SKM-1 treated with dmso at 0.1 percent for 144 hours (cell line): ENCODE results near the gene GJC2.
A peak's percentile ranks its signal among the peaks of the same experiment; 100 is the strongest.
"Not testable (repeated sequence)": the region's sequence is repeated elsewhere in the genome, so short reads cannot be mapped to it uniquely, and the experiment has no call there.

Experiments used
- DNase-seq: peaks from one replicate; lab custom pipeline; 2025; ENCODE audit not compliant: unreplicated experiment; lab: John Stamatoyannopoulos, UW

Gene GJC2

DNA sequence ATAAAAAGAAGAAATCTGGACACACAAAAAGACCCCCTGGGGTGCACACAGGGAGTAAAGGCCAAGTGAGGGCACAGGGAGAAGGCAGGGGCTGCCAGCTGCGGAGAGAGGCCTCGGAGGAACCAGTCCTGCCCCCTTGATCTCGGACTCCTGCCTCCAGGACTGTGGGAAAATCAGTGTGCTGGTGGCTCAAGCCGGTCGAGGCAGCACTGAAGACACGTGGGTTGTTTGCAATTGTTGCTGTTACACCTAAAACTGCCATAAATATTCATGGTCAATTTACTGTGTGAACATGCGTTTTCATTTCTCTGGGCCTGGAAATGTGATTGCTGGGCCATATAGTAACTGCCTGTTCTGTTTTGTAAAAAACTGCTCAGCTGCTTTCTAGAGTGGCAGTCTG lies 34.4 kb downstream of the GJC2 start:
- no peak for DNase-seq

DNA sequence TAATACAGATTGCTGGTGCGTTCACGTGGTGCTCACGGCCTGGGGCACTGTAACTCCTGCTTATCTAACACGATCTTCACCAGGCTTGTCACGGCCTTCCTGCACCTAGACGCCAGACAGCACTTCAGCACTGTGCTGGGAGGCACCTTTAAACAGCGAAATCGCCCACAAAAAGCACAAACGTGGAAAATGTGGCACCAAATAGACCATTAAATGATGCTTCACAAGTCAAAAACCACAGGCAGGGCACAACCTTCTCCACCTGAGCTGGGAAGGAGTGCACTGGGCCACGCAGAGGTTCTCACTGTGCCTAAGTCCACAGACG lies 35.9 kb downstream of the GJC2 start:
- no peak for DNase-seq

DNA sequence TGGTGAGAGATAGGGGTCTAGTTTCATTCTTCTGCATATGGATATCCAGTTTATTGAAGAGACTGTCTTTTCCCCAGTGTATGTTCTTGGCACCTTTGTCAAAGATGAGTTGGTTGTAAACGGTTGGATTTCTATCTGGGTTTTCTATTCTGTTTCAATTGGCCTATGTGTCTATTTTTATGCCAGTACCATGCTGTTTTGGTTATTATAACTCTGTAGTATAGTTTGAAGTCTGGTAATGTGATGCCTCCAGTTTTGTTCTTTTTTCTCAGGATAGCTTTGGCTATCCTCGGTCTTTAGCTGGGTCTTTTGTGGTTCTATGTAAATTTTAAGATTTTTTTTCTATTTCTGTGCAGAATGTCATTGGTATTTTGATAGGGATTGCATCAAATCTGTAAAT lies 38.5 kb downstream of the GJC2 start:
- not testable (repeated sequence) for DNase-seq

DNA sequence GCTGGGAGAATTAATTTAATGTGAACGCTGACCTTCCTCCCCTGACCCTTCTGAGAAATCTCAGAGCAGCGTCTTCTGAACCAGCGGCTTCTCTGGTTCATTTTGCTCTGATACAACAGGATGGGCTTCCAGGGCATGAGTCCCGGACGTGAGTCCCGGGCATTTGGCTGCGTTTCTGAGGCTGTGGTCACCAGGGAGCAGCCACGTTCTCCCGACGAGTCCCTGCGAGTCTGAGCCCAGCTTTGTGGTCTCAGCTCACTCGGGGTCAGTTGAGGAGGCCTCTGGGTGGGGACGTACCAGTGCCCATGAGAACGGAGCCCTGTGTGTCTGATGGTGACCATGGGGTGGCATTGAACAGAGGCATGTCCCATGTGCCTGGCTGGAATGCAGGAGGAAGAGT lies 40.5 kb downstream of the GJC2 start:
- no peak for DNase-seq

DNA sequence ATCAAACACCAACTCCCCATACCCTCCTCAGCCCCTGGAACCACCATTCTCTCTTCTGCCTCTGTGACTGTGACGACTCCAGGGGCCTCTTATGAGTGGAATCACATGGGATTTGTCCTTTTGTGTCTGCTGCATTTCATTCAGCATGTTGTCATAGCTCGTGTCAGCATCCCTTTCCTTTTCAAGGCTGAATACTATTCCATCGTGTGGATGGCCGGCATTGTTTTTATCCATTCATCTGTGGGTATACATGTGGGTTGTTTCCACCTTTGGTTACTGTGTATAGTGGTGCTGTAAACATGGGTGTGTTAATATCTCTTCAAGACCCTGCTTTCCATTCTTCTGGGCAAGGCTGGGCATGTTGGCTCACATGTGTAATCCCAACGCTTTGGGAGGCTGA lies 41.0 kb downstream of the GJC2 start:
- DNase-seq, result no peak

DNA sequence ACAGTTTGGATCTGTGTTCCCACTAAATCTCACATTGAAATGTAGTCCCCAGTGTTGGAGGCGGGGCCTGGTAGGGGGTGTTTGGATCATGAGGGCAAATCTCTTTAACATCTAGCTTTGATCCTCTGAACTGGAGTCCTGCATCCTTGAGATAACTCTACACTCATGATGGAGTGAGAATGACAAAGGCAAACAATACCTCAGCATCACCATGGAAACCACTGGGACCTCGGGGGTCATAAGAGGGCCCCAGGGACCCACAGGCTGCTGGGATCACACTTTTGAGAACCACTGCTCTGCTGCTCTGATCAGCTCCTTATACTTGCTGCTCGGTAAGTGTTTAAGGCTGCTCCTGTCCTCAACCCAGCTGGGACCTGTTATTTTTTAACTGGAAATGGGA lies 44.7 kb downstream of the GJC2 start:
- DNase-seq, result no peak

DNA sequence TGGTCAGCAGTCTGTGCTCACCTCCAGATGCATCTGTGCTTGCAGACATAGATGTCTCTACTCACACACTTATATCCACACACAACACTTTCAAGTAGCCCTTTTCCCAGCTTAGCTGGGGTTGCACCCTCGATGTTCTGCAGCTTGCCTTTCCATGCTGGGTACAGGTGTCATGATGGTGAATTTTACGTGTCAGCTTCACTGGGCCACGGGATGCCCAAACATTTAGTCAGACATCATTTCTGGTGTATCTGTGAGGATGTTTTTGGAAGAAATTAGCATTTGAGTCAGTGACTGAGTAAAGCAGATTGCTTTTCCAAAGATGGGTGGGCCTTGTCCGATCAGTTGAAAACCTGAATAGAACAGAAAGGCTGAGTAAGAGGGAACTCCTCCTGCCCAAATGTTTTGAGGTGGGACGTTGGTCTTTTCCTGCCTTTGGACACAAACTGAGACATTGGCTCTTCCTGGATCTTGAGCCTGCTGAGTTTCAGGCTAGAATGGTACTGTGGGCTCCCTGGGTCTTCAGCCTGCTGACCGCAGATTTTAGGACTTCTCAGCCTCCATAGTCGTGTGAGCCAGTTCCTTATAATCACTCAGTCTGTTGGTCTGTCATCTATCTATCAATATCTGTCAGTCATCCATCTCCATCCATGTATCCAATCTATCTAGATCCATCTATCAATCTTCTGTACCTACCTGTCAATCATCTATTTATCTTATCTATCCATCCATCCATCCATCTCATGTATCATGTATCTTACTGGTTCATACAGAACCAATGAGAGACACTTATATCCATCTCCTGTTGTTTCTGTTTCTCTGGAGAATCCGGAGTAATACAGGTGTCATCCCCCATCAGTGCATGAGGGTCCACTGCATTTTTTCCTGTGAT lies 45.4 kb downstream of the GJC2 start:
- DNase-seq, result no peak

DNA sequence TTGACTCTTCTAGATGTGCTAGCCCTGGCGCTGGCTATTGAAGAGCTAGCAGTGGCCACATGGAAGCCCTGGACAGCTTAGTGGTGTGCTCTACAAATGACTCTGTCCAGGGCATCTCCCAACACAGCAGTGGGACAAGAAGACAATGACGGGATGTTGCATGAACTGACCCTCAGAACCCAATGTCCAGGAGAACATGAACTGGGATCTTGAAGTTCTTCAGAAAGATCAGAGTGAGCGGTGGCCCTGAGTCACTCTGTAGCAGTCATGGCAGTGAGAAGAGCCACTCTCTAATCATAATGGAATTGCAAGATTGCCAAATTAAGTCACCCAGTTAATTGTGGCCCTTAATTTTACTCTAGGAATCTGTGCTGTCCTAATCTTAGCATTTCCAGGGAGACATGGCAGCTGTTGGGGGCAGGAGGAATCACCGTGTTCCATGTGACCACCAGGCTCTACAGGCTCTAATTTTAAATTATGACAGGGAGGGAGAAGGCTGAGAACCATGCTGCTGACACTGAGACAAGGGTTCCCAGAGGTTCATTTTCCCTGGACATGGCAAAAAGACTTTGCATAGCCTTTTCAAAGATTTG lies 47.9 kb downstream of the GJC2 start:
- no peak for DNase-seq

DNA sequence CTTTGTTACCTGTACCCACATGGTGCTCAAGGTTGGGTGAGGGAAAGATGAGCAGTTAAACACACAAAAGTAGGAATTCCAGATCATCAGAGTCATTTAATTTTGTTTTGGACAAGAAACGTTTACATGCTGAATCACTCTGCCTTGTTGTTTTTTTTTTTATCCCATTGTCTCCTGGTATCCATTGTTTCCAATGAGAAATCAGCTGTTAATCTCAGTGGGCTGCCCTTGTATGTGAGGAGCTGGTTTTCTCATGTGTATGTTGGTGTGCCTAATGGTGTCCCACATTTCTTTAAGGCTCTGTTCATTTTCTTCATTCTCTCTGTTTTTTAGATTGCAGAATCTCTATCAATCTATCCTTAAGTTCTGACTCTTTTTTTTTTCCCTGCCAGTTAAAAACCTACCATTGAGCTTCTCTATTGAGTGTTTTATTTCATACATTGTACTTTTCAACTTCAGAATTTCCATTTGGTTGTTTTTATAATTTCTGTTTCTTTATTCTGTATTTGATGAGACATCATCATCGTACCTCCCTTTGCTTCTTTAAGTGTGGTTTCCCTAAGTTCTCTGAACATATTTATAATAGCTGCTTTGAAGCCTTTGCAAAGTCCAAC lies 49.4 kb downstream of the GJC2 start:
- peak; percentile 7 for DNase-seq

DNA sequence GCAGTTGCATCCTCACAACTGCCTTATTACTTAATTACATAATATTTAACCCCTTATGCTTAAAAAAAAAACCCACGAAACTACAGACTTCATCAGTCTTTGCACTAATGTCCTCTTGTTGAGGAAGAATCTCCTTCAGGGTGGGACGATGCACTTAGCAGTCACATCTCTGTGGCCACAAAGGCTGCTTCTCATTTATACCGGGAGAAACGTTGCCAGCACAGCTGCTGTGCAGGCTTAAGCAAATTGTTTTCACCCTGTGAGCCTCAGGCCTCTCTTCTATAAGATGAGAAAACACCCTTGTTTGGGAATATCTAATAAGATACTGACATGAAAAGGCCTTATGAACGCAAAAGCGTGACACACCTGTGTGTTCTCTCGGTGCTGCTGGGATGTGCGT lies 55.2 kb downstream of the GJC2 start:
- DNase-seq, result no peak

DNA sequence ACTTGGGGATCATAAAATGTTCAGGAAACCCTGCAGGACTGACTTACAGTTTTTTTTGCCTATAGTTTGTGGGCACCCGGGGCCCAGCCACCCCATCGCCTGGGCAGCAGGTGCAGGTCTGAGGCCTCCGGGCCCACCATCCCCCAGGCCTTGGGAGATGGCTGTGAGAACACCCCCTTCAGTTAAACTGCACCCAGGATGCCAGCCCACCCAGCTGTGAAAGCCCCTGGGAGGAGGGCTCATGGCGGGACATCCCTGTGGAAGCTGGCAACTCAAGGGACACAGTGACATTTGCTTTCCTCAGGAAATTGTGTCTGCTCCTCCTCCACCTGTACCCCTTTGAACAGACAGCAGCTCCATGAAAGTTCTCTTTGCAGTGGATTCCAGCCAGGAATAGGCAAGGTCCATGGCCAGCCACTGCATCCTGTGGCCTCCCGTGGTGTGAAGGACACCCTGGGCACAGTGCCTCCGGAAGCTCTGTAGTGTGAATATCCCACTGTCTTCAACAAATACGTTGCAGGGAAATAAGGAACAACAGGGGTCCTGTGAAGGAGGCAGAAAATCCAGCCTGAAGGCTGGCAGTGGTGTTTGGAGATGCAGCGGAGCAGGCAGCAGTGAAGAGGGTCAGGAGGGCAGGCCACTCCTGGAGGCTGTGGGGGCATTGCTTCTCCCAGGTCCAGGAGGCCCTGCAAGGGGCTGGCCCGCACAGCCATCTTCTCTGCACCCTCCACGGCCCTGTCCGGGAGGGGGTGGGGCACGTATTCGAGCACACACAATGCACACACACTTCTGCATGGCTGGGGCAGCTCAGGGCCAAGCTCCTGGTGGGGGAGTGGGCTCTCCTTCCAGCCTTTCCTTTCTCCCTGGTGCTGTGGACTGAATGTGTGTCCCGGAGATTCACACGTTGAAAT lies 56.1 kb downstream of the GJC2 start:
- DNase-seq, result no peak

DNA sequence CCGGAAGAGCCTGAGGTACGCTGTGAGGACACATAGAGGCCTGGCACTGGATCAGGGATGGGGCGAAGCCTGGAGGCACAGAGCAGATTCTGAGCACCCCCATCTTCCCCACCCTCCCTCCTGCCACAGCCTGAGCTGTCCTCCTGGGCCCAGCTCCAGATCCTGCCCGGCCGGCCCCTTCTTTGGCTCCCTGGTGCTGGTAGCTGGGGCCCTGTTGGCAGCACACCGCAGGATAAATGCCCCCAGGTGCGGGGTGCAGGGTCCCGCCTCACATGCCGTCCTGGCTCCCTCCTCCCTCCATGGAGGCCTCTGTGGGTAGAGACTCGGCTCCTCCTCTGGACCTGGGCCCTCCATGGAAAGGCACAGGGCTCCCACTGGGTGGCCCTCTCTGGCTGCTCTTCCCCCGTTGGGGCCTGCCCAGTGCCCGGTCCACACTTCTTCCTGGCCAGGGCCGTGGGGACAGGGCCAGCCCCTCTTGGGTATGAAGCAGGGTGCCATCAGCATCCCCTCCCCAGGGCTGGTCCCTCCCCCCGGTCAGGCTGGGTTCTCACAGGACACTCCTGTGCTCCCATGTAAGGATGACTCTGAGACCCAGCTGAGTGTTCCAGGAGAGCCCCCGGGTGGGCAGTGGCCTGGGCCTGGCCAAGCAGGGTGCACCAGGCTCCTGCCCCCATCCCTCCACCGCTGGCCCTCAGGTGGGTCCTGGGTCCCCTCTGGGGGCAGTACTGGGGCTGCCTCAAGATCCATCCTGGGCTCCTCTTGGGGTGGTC lies 57.0 kb downstream of the GJC2 start:
- no peak for DNase-seq

DNA sequence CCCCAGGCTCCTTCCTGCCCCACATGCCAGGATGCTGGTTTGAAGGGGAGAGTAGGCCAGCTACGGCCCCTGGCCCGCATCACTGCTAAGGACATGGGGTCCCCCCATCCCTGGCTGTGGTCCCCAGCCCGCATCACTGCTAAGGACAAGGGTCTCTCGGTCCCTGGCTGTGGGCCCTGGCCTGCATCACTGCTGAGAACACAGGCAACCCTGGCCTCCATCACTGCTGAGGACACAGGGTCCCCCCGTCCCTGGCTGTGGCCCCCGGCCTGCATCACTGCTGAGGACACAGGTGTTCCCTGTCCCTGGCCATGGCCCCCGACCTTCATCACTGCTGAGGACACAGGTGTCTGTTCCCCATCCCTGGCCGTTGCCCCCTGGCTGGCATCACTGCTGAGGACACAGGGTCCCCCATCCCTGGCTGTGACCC lies 57.7 kb downstream of the GJC2 start:
- no peak for DNase-seq

DNA sequence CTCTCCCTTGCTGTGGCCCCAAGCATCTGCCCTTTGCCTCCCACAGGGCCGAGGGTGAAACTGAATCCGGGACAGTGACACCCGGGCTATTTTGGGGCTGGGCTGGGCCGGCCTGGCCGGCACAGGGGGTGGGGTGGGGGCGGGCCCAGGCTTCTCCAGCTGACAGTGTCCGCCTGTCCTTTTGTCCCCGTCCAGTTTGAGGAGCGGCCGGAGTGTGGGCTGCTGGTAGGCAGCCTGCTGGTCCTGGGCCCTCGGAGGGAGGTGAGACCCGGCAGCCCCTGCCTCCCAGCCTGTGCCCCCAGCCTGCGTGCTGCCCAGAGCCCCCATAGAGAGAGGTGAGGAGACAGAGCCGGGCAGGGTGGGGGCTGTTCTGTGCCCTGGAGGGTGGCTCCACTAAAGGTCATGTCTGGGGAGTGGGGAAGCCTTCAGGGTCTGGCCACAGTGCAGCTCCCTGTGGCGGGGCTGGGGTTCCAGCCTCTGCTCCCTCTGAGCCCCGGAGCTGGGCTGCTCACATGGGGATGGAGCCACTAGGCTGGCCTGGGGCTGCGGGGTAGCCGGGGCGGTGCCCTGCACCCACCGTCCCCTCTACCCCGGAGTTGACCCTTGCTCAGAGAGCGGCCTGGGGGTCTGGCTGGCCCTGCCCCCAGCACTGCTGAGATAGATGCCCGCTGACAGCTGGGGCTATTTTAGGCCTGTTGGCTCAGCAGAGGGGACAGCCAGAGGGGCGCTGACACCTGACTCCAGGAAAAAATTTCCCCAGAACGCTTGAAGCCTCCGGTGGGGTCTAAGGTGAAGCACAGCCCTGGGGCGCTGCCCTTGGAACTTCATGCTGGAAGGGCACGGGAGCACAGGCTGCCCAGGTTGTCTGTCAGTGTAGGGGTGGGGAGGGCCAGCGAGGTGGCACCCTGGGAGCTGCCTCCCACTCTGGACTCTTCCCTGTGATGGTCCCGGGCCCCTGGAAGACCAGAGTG lies 58.4 kb downstream of the GJC2 start, which contains the start of gene OBSCN:
Gene OBSCN (plus strand): TSS at position 194 of the 971 bp plus-strand sequence. CDS start 3,740 bp downstream, outside the sequence.
- no peak for DNase-seq

DNA sequence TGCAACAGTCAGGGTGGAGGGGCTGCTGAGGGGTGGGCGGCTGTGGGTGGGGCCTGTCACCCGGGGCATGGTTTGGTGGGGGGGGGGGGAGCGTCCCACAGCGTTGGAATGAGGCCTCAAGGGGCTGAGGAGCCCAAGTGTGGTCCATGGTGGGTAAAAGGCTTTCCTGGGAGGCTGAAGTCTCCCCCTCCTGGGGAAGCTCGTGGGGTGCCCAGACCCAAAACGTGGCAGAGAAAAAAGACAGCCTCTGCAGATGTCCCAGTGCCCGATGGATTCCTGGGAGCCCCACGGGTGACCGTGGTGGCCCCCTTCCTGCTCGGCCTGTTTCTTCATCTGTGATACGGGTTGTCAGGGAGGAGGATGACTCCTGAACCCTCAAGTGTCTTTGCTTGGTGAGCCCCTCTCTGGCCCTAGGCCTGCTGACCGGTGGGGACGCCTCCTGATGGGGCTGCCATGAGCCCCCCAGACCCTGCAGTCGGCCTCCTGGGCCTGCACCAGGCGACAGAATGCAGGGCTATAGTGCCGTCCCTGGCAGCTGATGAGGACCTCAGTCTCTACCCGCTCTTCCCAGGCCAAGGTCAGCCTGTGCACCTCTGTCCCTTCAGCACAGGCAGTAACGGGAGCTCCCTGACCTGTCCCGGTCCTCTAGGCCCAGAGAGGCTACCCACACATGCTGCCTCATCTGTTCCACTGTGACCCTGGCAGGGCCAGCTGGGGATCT lies 59.3 kb downstream of the GJC2 start:
- no peak for DNase-seq
